ENCODE measurements around the gene PDZRN3. TPM values are rescaled to one million over a fixed set of nuclear protein-coding genes. Genes with fewer than 3 reads are reported as not detected.

The PDZRN3 gene
- polyA plus RNA-seq, 1 of the 3 experiments (the other 2 are of a cell fraction), result 10.3 TPM

DNA sequence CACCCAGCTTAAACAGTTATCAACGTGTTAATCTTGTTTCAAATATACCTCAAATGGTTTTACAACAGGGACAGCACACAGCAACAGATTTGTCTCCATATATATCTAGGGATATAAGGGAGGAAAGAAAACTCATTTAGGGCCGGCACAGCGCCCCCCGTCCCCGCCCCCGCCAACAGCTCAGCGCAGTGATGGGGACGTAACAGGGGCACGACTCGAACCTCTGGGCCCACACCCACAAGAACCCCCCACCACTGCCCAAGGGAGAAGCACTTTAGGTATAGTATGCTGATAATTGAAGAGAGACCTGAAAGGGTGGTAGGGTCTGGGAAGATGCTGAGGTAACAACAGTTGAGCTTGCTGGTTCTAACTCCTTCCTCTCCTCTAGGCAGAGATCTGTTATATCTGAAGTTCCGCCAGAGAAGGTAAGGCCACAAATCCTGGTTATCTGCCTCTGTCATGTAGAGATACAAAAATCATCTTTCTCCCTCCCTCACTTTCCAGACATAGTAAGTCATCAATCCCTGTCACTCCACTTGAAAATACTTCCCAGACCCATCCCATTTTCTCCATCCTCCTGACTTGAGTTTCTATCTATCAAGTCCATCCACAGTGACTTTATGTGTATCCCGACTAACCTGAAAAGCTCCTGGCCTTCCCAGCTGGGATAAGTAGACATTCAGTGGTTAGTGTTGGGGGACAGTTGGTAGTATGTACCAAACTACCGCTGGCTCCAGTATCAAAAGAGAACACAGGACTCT, 126.9 kb downstream of the PDZRN3 start:
- H2AFZ ChIP-seq (ENCODE audit: low read depth), result no peak overlapping the region
- no peak overlapping the region for H3K4me3 ChIP-seq (ENCODE audit: low read depth in 2 of 2, low read length in 1 of 2)
- peaks cover 58% of the 10 kb centered on the region for H3K79me2 ChIP-seq (ENCODE audit: insufficient read depth)
- TF ChIP-seq EZH2phosphoT487 (IDR thresholded peaks at IDR 0.05; ENCODE audit: borderline replicate concordance, low read depth), result no peak
- TF ChIP-seq RAD21 (IDR thresholded peaks at IDR 0.05; ENCODE audit: low read length), result no peak
- TF ChIP-seq FOXJ3 (CRISPR knock-in tag; IDR thresholded peaks at IDR 0.05), result no peak
- no peak for TF ChIP-seq SMC3 (IDR thresholded peaks at IDR 0.05; ENCODE audit: low read depth, low read length)
- no peak for TF ChIP-seq CTCF (IDR thresholded peaks at IDR 0.05)
- H3F3A ChIP-seq (replicated peaks; ENCODE audit: insufficient read depth), result peaks cover 2% of the 10 kb centered on the region
- no peaks in the 10 kb centered on the region for H3K27me3 ChIP-seq (ENCODE audit: insufficient read depth)
- ChIA-PET CTCF (interaction anchor here (0.9 to 4.2 kb wide), 10 partner anchors 10 to 397 kb away, joined by 3 to 25 read pairs (median 6); no protein-coding TSS in a partner anchor), POLR2A (no interaction called here)
- DNase-seq, result no peak
- no peak overlapping the region for H3K4me2 ChIP-seq
- WGBS (ENCODE audit: low lambda C conversion rate), result 91% methylated on average over 13 of the region's 13 CpGs
- no peaks in the 10 kb centered on the region for H3K9me3 ChIP-seq
- peaks cover 38% of the 10 kb centered on the region; the same call in 1 of the 2 replicates for H4K20me1 ChIP-seq (ENCODE audit: insufficient read depth)
- no peaks in the 10 kb centered on the region for H3K36me3 ChIP-seq (replicated peaks in 1 of 2; ENCODE audit: control insufficient read depth in 1 of 2, insufficient read depth in 2 of 2, low read length in 1 of 2)
- peak overlapping the region in 1 of 2 experiments; percentile 22; a peak in 1 of 4 replicates for H3K27ac ChIP-seq (ENCODE audit: low read depth in 2 of 2, low read length in 1 of 2)
- no peaks in the 10 kb centered on the region for H3K9me2 ChIP-seq
- H3K9ac ChIP-seq, result no peak overlapping the region
- H3K4me1 ChIP-seq (ENCODE audit: control insufficient read depth in 1 of 2, insufficient read depth in 2 of 2, low read depth in 1 of 2, low read length in 1 of 2), result peaks cover 10 to 12% of the 10 kb centered on the region in 2 experiments; a peak in 3 of 4 replicates

- no peak for DNase-seq
- POLR2A ChIA-PET, result no interaction called here
- 58% methylated on average over 7 of the region's 7 CpGs for WGBS (ENCODE audit: low lambda C conversion rate)
- Histone ChIP-seq H3K9me3 (no peaks in the 10 kb centered on the region), H3K36me3 (replicated peaks in 1 of 2; ENCODE audit: control insufficient read depth in 1 of 2, insufficient read depth in 2 of 2, low read length in 1 of 2) (no peaks in the 10 kb centered on the region), H3K4me2 (peak overlapping the region; percentile 42), H3K4me3 (ENCODE audit: low read depth in 2 of 2, low read length in 1 of 2) (no peak overlapping the region), H3K27ac (ENCODE audit: low read depth in 2 of 2, low read length in 1 of 2) (peak overlapping the region; percentile 34 to 67), H2AFZ (ENCODE audit: low read depth) (no peak overlapping the region), H3K27me3 (ENCODE audit: insufficient read depth) (no peaks in the 10 kb centered on the region), H3K9me2 (no peaks in the 10 kb centered on the region), H3K4me1 (ENCODE audit: control insufficient read depth in 1 of 2, insufficient read depth in 2 of 2, low read depth in 1 of 2, low read length in 1 of 2) (peaks cover 21 to 28% of the 10 kb centered on the region in 2 experiments; a peak in 3 of 4 replicates), H3K9ac (no peak overlapping the region; the same call in 1 of the 2 replicates), H4K20me1 (ENCODE audit: insufficient read depth) (peaks cover 41% of the 10 kb centered on the region; the same call in 1 of the 2 replicates), H3K79me2 (ENCODE audit: insufficient read depth) (peaks cover 52% of the 10 kb centered on the region), H3F3A (replicated peaks; ENCODE audit: insufficient read depth) (no peaks in the 10 kb centered on the region)
- TF ChIP-seq TCF12 (IDR thresholded peaks at IDR 0.05) (peak; percentile 12; the same call in 1 of the 2 replicates), NFIC (IDR thresholded peaks at IDR 0.05; ENCODE audit: borderline replicate concordance) (no peak), USF1 (IDR thresholded peaks at IDR 0.05; ENCODE audit: borderline replicate concordance, low read depth) (0 out of 2 replicates have a peak, but pooled peaks have one; percentile 25), RXRA (IDR thresholded peaks at IDR 0.05; ENCODE audit: borderline replicate concordance, low read depth) (no peak), TEAD4 (IDR thresholded peaks at IDR 0.05; ENCODE audit: borderline replicate concordance, insufficient read depth) (0 out of 2 replicates have a peak, but pooled peaks have one; percentile 33), JUND (IDR thresholded peaks at IDR 0.05) (peak; percentile 34; the same call in 1 of the 2 replicates), FOSL2 (IDR thresholded peaks at IDR 0.05; ENCODE audit: borderline replicate concordance, low read depth) (0 out of 2 replicates have a peak, but pooled peaks have one; percentile 24), ELF1 (IDR thresholded peaks at IDR 0.05) (no peak), PBX3 (IDR thresholded peaks at IDR 0.05) (0 out of 2 replicates have a peak, but pooled peaks have one; percentile 19)
- CTCF ChIA-PET, result interaction anchor here (0.8 to 3.4 kb wide), 9 partner anchors 8 to 392 kb away, joined by 3 to 12 read pairs (median 4); no protein-coding TSS in a partner anchor
Measured at GRCh38 chr3:73493543-73494308, 131.0 kb downstream of the PDZRN3 start.

Measured in SK-N-SH (cell line).